Stimulated activated naive CD8-positive, alpha-beta T cell treated with anti-CD3 and anti-CD28 coated beads, Interleukin-15, amount 100 ng/mL, for 72 hours (primary cell): ENCODE results near the gene MBLAC1.
A peak's percentile ranks its signal among the peaks of the same experiment; 100 is the strongest.

Experiments used
- ATAC-seq: fragments of 150-1000 bp; cut with Tn5 transposase; 2 replicates; pipeline ENCODE4 v1.10.0; 2021; ENCODE audit warnings: mild to moderate bottlenecking, moderate library complexity
- DNase-seq, 2 donors: peaks; one replicate each; pipeline ENCODE4 v3.0.0; 2021 to 2022
- H3K27ac Mint-ChIP-seq, 2 donors: one replicate each; pipeline ENCODE4 v1.8.0; 2022; ENCODE audit warnings: mild to moderate bottlenecking in 2 of 2, mixed read lengths in 2 of 2, moderate library complexity in 2 of 2
- H3K27me3 Mint-ChIP-seq: one replicate; pipeline ENCODE4 v1.8.0; 2022; ENCODE audit warnings: mixed read lengths
- H3K4me1 Mint-ChIP-seq: one replicate; pipeline ENCODE4 v1.8.0; 2022; ENCODE audit warnings: mild to moderate bottlenecking, mixed read lengths
- H3K4me3 Mint-ChIP-seq, 2 donors: one replicate each; pipeline ENCODE4 v1.8.0; 2022; ENCODE audit warnings: mild to moderate bottlenecking in 2 of 2, mixed read lengths in 2 of 2, moderate library complexity in 1 of 2
- H3K9me3 Mint-ChIP-seq, 2 donors: one replicate each; pipeline ENCODE4 v1.8.0; 2022; ENCODE audit warnings: mixed read lengths in 2 of 2

Gene MBLAC1

GRCh38 chr7:100152937-100153666 is 26.3 kb downstream of the MBLAC1 start:
- ATAC-seq, result no peak
- H3K4me1 Mint-ChIP-seq, result peaks cover 83% of the 10 kb centered on the region
- no peaks in the 10 kb centered on the region for H3K27me3 Mint-ChIP-seq
- no peak overlapping the region for H3K4me3 Mint-ChIP-seq
- peak overlapping the region in 1 of 2 donors; percentile 44 for H3K27ac Mint-ChIP-seq
- H3K9me3 Mint-ChIP-seq, result no peaks in the 10 kb centered on the region
- no peak for DNase-seq

- ATAC-seq (no peak), DNase-seq (no peak)
- Mint-ChIP-seq H3K27me3 (no peaks in the 10 kb centered on the region), H3K27ac (peak overlapping the region; percentile 24 to 44), H3K9me3 (no peaks in the 10 kb centered on the region), H3K4me3 (no peak overlapping the region), H3K4me1 (peaks cover 79% of the 10 kb centered on the region)
Observed at GRCh38 chr7:100153708-100154535, 27.2 kb downstream of the MBLAC1 start.

GRCh38 chr7:100154651-100155491 is 28.1 kb downstream of the MBLAC1 start:
- Mint-ChIP-seq H3K9me3 (no peaks in the 10 kb centered on the region), H3K27ac (no peak overlapping the region), H3K27me3 (no peaks in the 10 kb centered on the region), H3K4me1 (peaks cover 87% of the 10 kb centered on the region), H3K4me3 (no peak overlapping the region)
- DNase-seq (no peak), ATAC-seq (no peak)

DNA sequence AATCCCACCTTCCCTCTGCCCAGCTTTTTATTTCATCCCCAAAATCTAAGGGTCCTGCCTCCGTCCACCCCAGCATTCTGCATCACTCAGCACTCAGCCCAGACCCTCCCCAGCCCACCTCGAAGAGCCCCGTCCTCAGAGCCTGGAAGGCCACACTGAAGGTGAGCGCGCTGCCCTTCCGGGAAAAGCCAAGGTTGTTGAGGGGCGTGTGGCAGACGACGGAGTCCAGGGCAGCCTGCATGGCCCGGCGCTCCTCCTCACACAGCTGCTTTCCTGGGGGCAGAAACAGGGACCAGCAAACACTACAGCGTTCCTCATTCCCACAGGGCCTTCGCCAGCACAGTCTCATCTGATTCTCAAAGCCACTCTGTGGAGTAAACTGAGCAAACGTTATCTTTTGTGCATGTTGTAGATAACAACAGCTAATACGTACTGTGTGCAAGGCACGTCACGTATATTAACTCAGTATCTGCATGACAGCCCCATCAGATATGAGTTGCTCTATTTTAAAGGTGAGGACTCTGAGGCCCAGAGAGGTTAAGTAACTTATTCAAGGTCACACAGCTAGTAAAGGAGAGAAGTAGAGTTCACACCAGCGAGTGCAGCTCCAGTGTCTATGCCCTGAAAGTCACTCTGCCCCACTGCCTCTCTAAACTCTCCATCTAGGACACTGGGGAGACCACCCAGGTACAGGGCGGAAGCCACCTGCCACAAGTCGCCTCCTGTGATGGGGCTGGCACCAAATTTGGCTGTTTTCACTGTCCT is 29.0 kb downstream of the MBLAC1 start:
- Mint-ChIP-seq H3K4me1 (peaks cover 83% of the 10 kb centered on the region), H3K27ac (no peak overlapping the region), H3K4me3 (no peak overlapping the region), H3K27me3 (no peaks in the 10 kb centered on the region), H3K9me3 (no peaks in the 10 kb centered on the region)
- no peak for DNase-seq
- peak; percentile 1 for ATAC-seq

- peak; percentile 52 to 72 for DNase-seq
Observed at GRCh38 chr7:100156331-100157068, 29.7 kb downstream of the MBLAC1 start.

DNA sequence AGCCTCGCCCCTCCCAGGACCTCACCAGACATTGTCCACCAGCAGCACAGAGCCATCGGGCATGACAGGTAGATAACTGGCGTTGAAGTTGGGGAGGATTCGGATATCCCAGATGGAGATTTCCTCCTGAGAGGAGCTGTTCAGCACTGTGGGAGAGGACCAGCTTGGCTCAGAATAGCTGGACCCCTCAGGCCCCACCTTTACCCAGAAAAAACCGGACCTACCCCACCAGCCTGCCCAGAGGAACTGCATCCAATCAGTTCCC is 30.2 kb downstream of the MBLAC1 start:
- H3K4me1 Mint-ChIP-seq, result peaks cover 84% of the 10 kb centered on the region
- H3K9me3 Mint-ChIP-seq, result no peaks in the 10 kb centered on the region
- peak overlapping the region; percentile 78 to 96 for H3K27ac Mint-ChIP-seq
- H3K27me3 Mint-ChIP-seq, result no peaks in the 10 kb centered on the region
- H3K4me3 Mint-ChIP-seq, result peak overlapping the region; percentile 74 to 88
- no peak for ATAC-seq
- DNase-seq, result no peak

More at GRCh38 chr7:100156331-100157068, 29.7 kb downstream of the MBLAC1 start:
- Mint-ChIP-seq H3K9me3 (no peaks in the 10 kb centered on the region), H3K27me3 (no peaks in the 10 kb centered on the region), H3K4me3 (peak overlapping the region; percentile 74 to 88), H3K4me1 (peaks cover 84% of the 10 kb centered on the region), H3K27ac (peak overlapping the region; percentile 78 to 96)
- ATAC-seq, result peak; percentile 80

DNA sequence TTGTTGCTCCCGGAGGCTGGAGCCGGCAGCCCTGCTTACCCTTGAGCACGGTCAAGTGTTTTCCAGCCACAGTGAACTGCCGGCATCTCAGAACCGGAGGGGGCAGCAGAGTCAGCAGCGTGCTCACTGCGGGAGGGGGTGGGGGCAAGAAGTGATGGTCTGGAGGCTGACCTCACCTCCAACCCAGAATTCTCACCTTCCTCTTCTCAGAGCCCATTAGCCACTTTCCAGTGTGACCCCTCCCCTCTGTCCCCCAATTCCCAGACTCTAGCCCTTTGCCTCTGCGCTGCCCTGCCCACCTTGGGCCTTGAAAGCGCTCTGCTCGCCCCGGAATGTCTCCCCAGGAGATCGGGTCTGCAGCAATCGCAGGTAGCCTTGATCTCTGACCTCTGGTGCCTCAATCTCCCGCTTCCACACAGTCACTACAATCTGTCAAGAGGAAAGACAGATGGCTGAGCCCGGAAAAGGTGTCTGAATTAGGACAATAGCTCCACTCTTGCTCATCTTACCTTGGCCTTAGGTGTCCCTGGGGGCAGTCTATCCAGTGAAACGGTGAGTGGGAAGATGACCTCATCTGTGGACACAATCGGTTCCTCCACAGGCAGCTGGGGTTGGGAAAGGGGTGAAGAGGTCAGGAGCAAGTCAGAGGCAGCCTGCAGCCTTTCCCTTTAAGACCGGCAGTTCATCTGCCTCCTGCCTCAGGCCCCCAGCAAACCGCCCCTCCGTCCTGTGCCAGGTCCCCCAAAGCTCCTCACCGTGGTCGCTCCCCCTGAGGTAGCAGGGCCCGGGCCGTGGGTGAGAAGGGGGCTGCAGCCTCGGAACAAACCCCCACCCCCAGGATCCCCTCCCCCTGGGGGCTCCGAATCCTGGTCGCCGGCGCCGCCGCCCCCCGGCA is 30.8 kb downstream of the MBLAC1 start:
- peaks cover 84% of the 10 kb centered on the region for H3K4me1 Mint-ChIP-seq
- no peaks in the 10 kb centered on the region for H3K27me3 Mint-ChIP-seq
- H3K9me3 Mint-ChIP-seq, result no peaks in the 10 kb centered on the region
- ATAC-seq (no peak), DNase-seq (no peak)
- peak overlapping the region; percentile 74 to 88 for H3K4me3 Mint-ChIP-seq
- H3K27ac Mint-ChIP-seq, result peak overlapping the region in 1 of 2 donors; percentile 96

DNA sequence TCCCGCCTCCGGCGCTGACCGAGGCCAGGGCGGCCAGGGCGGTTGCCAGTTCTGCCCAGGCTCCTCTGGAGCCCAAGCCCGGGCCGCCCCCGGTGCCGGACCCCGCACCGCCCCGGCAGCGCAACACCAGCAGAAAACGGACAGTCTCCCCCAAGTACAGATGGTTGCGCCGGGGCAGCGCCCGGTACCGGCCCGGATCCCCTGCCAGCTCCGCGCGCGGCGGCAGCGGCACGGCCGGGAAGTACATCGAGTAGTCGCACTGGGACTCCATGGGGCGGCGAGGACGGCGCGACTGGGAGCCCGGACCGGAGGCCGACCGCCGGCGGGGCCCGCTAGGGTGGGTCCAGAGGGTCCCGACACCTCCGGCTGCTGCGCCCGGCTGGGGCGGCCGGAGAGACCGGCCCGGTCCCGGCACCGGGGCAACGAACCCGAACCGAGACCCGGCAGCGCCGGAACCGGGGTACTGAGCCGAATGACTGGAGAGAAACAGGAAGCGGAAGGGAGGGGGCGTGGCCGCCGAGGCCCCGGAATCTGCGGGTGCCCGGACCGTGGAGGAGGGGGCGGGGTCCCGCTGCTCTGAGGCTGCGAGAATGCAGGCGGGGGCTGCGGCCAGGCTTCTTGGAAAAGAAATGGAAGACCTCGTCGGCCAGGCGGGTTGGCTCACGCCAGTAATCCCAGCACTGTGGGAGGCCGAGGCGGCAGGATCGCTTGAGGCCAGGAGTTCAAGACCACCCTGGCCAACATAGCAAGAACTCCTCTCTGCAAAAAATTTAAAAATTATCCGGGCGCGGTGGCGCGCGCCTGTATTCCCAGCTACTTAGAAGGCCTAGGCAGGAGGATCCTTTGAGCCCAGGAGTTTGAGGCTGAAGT is 31.7 kb downstream of the MBLAC1 start, which contains the start of gene TRAPPC14:
TSS of gene TRAPPC14 (minus strand) at position 495 of the 870 bp plus-strand sequence. CDS start at position 271, 224 bp downstream.
- Mint-ChIP-seq H3K9me3 (no peaks in the 10 kb centered on the region), H3K27me3 (no peaks in the 10 kb centered on the region), H3K4me1 (peaks cover 85% of the 10 kb centered on the region), H3K4me3 (peak within 1 kb of the TSS; percentile 85 to 88), H3K27ac (peak within 1 kb of the TSS; percentile 93 to 96)
- DNase-seq (peak; percentile 85 to 89), ATAC-seq (peak; percentile 75)

DNA sequence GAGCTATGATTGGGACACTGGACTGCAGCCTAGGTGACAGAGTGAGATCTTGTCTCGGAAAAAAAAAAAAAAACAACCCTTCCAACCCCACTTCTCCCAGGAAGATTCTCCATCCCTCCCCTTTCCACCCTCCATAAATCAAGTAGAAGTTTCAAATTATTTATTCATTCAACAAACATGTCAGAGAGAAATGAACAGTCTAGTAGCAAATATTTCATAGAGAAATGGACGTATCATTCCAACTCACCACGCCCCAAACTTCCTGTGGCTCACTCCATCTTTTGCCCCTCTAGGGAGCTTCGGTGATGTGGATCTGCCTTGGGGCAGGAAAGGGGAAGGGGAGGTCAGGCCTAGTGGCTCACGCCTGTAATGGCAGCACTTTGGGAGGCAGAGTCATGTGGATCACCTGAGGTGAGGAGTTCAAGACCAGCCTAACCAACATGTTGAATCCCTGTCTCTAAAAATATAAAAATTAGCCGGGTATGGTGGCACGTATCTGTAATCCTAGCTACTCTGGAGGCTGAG is 32.4 kb downstream of the MBLAC1 start:
- H3K4me1 Mint-ChIP-seq, result peaks cover 85% of the 10 kb centered on the region
- H3K9me3 Mint-ChIP-seq, result no peaks in the 10 kb centered on the region
- ATAC-seq, result no peak
- H3K27me3 Mint-ChIP-seq, result no peaks in the 10 kb centered on the region
- DNase-seq, result no peak
- peak overlapping the region; percentile 48 to 93 for H3K27ac Mint-ChIP-seq
- peak overlapping the region; percentile 85 to 88 for H3K4me3 Mint-ChIP-seq

DNA sequence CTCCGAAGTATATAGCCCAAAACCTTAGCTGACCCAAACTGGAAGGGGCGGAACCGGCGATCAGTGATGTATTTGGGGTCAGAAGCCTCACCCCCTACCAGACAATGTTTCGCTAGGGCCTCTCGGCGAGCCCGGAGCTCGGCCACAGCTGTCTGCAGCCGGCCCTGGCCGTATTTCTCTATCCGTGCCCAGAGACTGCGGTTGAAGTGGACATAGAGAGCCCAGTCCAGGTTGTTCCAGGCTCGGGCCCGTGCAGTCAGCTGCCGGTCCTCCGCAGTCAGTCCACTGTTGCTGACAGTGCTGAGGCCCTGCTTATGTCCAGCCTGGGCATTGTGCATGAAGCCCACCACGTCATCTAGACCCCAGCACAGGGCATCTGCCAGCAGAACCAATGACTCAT is 33.3 kb downstream of the MBLAC1 start:
- H3K27ac Mint-ChIP-seq, result no peak overlapping the region
- no peak for ATAC-seq
- H3K9me3 Mint-ChIP-seq, result no peaks in the 10 kb centered on the region
- no peaks in the 10 kb centered on the region for H3K27me3 Mint-ChIP-seq
- peaks cover 80% of the 10 kb centered on the region for H3K4me1 Mint-ChIP-seq
- DNase-seq, result no peak
- H3K4me3 Mint-ChIP-seq, result peak overlapping the region in 1 of 2 donors; percentile 12

DNA sequence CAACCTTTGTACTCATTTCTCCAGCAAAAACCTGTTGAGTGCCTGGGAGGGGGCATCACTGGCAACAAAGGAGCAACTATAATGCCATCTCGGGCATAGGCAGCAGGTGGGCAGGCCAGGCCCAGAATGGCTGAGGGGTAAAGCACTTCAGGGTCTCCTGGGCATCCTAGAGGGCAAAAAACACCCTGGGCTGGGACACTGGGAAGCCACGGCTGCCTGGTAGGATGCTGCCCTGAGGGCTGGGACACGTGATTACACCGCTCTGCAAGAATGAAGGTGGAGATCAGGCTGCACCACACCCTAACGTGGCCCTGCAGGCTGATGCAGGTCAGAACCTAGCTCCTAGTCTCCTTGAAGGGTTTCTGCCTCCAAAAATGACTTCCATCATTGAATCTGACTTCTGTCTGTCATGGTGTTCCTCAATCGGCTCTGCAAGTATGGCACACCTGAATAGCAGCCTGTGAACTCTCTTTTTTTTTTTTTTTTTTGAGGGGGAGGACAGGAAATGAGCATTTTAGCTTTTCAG is 36.3 kb downstream of the MBLAC1 start:
- no peak for ATAC-seq
- Mint-ChIP-seq H3K27ac (peak overlapping the region; percentile 48 to 92), H3K4me3 (peak overlapping the region in 1 of 2 donors; percentile 54), H3K9me3 (no peaks in the 10 kb centered on the region), H3K4me1 (peaks cover 81% of the 10 kb centered on the region), H3K27me3 (no peaks in the 10 kb centered on the region)
- DNase-seq, result no peak

DNA sequence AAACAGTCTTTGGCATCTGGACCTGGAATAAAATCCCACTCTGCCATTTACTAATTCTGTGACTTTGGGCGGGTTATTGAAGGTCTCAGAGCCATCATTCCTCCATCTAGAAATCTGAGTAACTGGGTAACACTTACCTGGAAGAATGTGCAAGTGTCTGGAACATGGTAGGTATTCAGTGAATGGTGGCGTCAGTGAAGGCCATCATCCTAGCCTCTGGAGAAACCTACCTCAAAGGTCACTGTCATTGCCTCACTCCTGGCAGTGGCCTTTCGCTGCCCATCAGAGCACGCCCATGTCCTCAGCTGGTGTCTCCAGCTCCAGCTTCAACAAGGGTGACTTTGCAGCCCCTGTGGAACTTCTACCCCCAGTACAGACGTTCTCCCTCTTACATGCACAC is 37.1 kb downstream of the MBLAC1 start:
- H3K4me1 Mint-ChIP-seq, result peaks cover 86% of the 10 kb centered on the region
- DNase-seq (no peak), ATAC-seq (no peak)
- H3K27ac Mint-ChIP-seq, result no peak overlapping the region
- no peaks in the 10 kb centered on the region for H3K27me3 Mint-ChIP-seq
- H3K9me3 Mint-ChIP-seq, result no peaks in the 10 kb centered on the region
- H3K4me3 Mint-ChIP-seq, result peak overlapping the region in 1 of 2 donors; percentile 29
